Adrenal gland (tissue), 12 donors: ENCODE data around the gene TAX1BP1. TPM values are rescaled to one million over a fixed set of nuclear protein-coding genes. Genes with fewer than 3 reads are reported as not detected.

Experiments used
- DNase-seq, 7 donors: peaks; one replicate each; pipeline ENCODE4 v3.0.0-alpha.2; 2019 to 2020
- H3K27ac ChIP-seq, 5 donors: fragments of 200-600 bp; sonication (generic) in 4 of 5; 1 replicate in 3 of 5; 2 replicates in 2 of 5; pipeline versions ENCODE4 v1.5.1 to v1.8.0; 2016 to 2020; ENCODE audit warnings: mild to moderate bottlenecking in 1 of 5
- H3K27me3 ChIP-seq: fragments of 200-600 bp; 2 replicates; pipeline ENCODE4 v1.8.0; 2021
- H3K36me3 ChIP-seq, 2 donors: fragments of 200-600 bp; replicated peaks in 1 of 2; 1 replicate in 1 of 2; 2 replicates in 1 of 2; pipeline versions ENCODE4 v1.5.1 to v1.8.0; 2018 to 2022
- H3K4me1 ChIP-seq, 2 donors: fragments of 200-600 bp; replicated peaks in 1 of 2; 1 replicate in 1 of 2; 2 replicates in 1 of 2; pipeline versions ENCODE4 v1.5.1 to v1.8.0; 2018 to 2021
- H3K4me3 ChIP-seq, 4 donors: fragments of 200-600 bp; sonication (generic) in 3 of 4; one replicate each; pipeline ENCODE4 v1.5.1; 2016 to 2018
- H3K9me3 ChIP-seq, 3 donors: fragments of 200-600 bp; sonication (generic) in 1 of 3; replicated peaks in 1 of 3; 1 replicate in 2 of 3; 2 replicates in 1 of 3; pipeline versions ENCODE4 v1.5.1 to v1.8.0; 2016 to 2021
- CTCF ChIP-seq, 6 experiments: fragments of 450-650 bp in 4 of 6; fragments of 200-600 bp in 2 of 6; sonication (generic) in 1 of 6; IDR thresholded peaks; 1 replicate in 5 of 6; 2 replicates in 1 of 6; pipeline versions ENCODE4 v1.5.1 to v1.8.0; 2016 to 2021; ENCODE audit warnings: antibody characterized with exemption in 6 of 6, mild to moderate bottlenecking in 2 of 6, moderate library complexity in 1 of 6
- WGBS, 4 donors: extraction: QIAGEN DNeasy Blood & Tissue Kit in 2 of 4; methylation state at CpG; one replicate each; pipeline versions ENCODE4 v1.1.5 to v1.1.7; 2013 to 2017; 5-methylcytosine and 5-hydroxymethylcytosine counted together
- intact Hi-C, 2 donors: fragments of 100-400 bp; cut with DNase I; formaldehyde crosslinking; loops; one replicate each; pipeline versions ENCODE4 v1.14.1 to v1.15.0; 2022 to 2023
- polyA plus RNA-seq, 3 donors: library from polyadenylated mRNA; stranded (reverse); fragments of 200-250 nt in 2 of 3; fragments of 350-450 nt in 1 of 3; fragmentation: Illumina TruSeq in 1 of 3; extraction: RNeasy Lipid Tissue Mini Kit (QIAGEN cat#74804) in 1 of 3; gene quantifications; one replicate each; pipeline ENCODE4 v1.2.3, GENCODE V29; 2013 to 2014
- total RNA-seq, 9 donors: library from RNA; depleted of rRNA in 4 of 9; stranded (reverse); fragments of >200 nt in 4 of 9; fragments of 120-200 nt in 1 of 9; fragmentation: NEBNext Ultra II Directional in 1 of 9; extraction: Animal tissue kit (Norgen Biotek cat#: 25700) in 1 of 9; gene quantifications; one replicate each; pipeline versions ENCODE4 v1.1.0 to v1.2.4, GENCODE V29; 2013 to 2023
- donor health status: healthy with polysubstance abuse.
- donor health status: Bipolar disorder and iron deficiency.
- donor health status: DM: yes; HTN: yes; CAD: no.
- donor health status: DM: no; HTN: no; CAD: no.
- donor health status: DM: no; HTN: no; CAD: no.
- donor health status: DM: yes; HTN: yes; CAD: no.

The TAX1BP1 gene
- total and polyA plus RNA-seq, 12 donors, result 66.5 to 274 (median 173) TPM

- no peak overlapping the region for H3K27ac ChIP-seq
- TF ChIP-seq CTCF (IDR thresholded peaks at IDR 0.05), result no peak
- peaks cover 31 to 32% of the 10 kb centered on the region in 2 donors for H3K4me1 ChIP-seq
- H3K9me3 ChIP-seq, result no peaks in the 10 kb centered on the region
- no peak for DNase-seq
- no peaks in the 10 kb centered on the region for H3K36me3 ChIP-seq
- intact Hi-C loops, result no loop called here
- no peak overlapping the region for H3K4me3 ChIP-seq
- 84 to 94% (median 89%) methylated on average over 8 of the region's 8 CpGs for WGBS, 4 donors
- H3K27me3 ChIP-seq, result no peaks in the 10 kb centered on the region
These were observed 136.8 kb downstream of the TAX1BP1 start for GRCh38 chr7:27876756-27877155.

Other genes with a start within 250 kb of the TAX1BP1 start
- gene HIBADH, start 77.3 kb upstream of the TAX1BP1 start, total RNA-seq, result 100 to 1,000 TPM; 101 to 227 (median 133) TPM
- gene HIBADH, start 77.3 kb upstream of the TAX1BP1 start, polyA plus RNA-seq, result 100 to 1,000 TPM in 1 of 3 donors, 10 to 100 TPM in 2; 42.9 to 147 (median 51.2) TPM